ENCODE data around the gene TBCK. TPM values are rescaled to one million over a fixed set of nuclear protein-coding genes. Genes with fewer than 3 reads are reported as not detected.

The TBCK gene
- total and polyA plus RNA-seq, 2 of the 13 experiments (the other 11 are each of a cell fraction or from before 2014, with no cell fraction given): 51.0 to 62.4 TPM

DNA sequence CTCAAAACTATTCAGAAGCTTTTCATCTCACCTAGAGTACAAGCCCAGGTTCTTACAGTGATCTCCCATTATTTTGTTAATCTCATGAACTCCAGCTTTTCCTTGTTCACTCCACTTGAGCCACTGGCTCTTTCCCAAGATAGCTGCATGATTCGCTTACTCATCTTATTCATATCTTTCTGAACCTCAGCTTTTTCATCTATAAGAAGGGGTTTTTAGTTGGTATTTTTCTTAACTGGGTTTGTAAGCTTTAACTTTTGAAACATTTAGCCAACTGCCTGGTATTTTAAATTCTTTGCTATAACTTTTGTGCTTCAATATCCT, 28.6 kb upstream of the TBCK start:
- H3K4me2 ChIP-seq (ENCODE audit: low read depth, low read length): peak overlapping the region; percentile 54; the same call in 1 of the 2 replicates
- no TSS peak for BruUV-seq (replicated peaks)
- H3K36me3 ChIP-seq (replicated peaks in 1 of 2; ENCODE audit: control insufficient read depth in 1 of 2, insufficient read depth in 2 of 2, low read length in 2 of 2): peaks cover 6 to 16% of the 10 kb centered on the region in 2 experiments
- TF ChIP-seq ETV6 (CRISPR knock-in tag; conservative IDR thresholded peaks at IDR 0.05): no peak
- 0 out of 2 replicates have a peak, but pooled peaks have one; percentile 25 for TF ChIP-seq ZNF780A (CRISPR knock-in tag; IDR thresholded peaks at IDR 0.05)
- TF ChIP-seq KAT8 (CRISPR knock-in tag; IDR thresholded peaks at IDR 0.05): 0 out of 2 replicates have a peak, but pooled peaks have one; percentile 4
- TF ChIP-seq NR3C1 (CRISPR knock-in tag; IDR thresholded peaks at IDR 0.05): no peak
- peak; percentile 8; the same call in 1 of the 2 replicates for TF ChIP-seq PAXIP1 (CRISPR knock-in tag; conservative IDR thresholded peaks at IDR 0.05)
- peak; percentile 51 to 54; a peak in 2 of 4 replicates for TF ChIP-seq MAFK (conservative IDR thresholded peaks at IDR 0.05 in 1 of 2, IDR thresholded peaks at IDR 0.05 in 1 of 2; ENCODE audit: low read length in 2 of 2)
- peaks cover 38% of the 10 kb centered on the region for H3K4me1 ChIP-seq (ENCODE audit: insufficient read depth, low read length)
- H3K9ac ChIP-seq (ENCODE audit: insufficient read depth, low read depth, low read length): no peak overlapping the region
- ChIA-PET CTCF (ENCODE audit: low intra/inter-chr PET ratio, low total read pairs) (no interaction called here), POLR2A (interaction anchor here (0.7 to 2.1 kb wide), 5 partner anchors 21 to 78 kb away, joined by 3 to 6 read pairs (median 3); partner anchors contain the start of genes AIMP1 and TBCK)
- no peaks in the 10 kb centered on the region for H4K20me1 ChIP-seq (ENCODE audit: insufficient read depth, low read length)
- DNase-seq (ENCODE audit: low spot score) (no peak), ATAC-seq (peak; percentile 75; the same call in 2 of the 3 replicates), FAIRE-seq (no peak)
- peaks cover 56% of the 10 kb centered on the region for H3K79me2 ChIP-seq (ENCODE audit: insufficient read depth, low read length)
- H2AFZ ChIP-seq (ENCODE audit: low read length): no peak overlapping the region
- no peaks in the 10 kb centered on the region for H3K27me3 ChIP-seq (ENCODE audit: control insufficient read depth in 1 of 2, insufficient read depth in 2 of 2, low read length in 2 of 2)
- H3K27ac ChIP-seq (ENCODE audit: extremely low read length, insufficient read depth, low read length): peak overlapping the region; percentile 22
- no peaks in the 10 kb centered on the region for H3K9me3 ChIP-seq (ENCODE audit: low read length)
- WGBS (ENCODE audit: low lambda C conversion rate): 88% methylated on average over 1 of the region's 1 CpG
- intact Hi-C loops (cut with micrococcal nuclease; ENCODE audit: unreplicated experiment): no loop called here
- in situ Hi-C loops (cut with HindIII; ENCODE audit: extremely low pct_ligation_motif_present, low pct_unique_long_range_greater_than_20kb): no loop called here
- H3K4me3 ChIP-seq (replicated peaks in 1 of 3; ENCODE audit: insufficient read depth in 1 of 3, low read depth in 2 of 3, low read length in 3 of 3): no peak overlapping the region
